ENCODE results near the gene CD36. TPM values are rescaled to one million over a fixed set of nuclear protein-coding genes. Genes with fewer than 3 reads are reported as not detected.

The CD36 gene
- total and polyA plus RNA-seq, 2 experiments from 2014 or later: 0.53 TPM; not detected in 1

GRCh38 chr7:80596933-80597517 lies 41.4 kb upstream of the CD36 start:
- no peaks in the 10 kb centered on the region for H4K20me1 ChIP-seq (ENCODE audit: insufficient read depth)
- TF ChIP-seq EZH2 (IDR thresholded peaks at IDR 0.05; ENCODE audit: insufficient read depth, poor library complexity, severe bottlenecking) (no peak), EZH2phosphoT487 (IDR thresholded peaks at IDR 0.05; ENCODE audit: insufficient read depth, low read depth) (no peak)

GRCh38 chr7:80597875-80598274 lies 40.6 kb upstream of the CD36 start:
- H3K9me3 ChIP-seq (ENCODE audit: low read depth): no peaks in the 10 kb centered on the region
- peaks cover 7% of the 10 kb centered on the region for H3K4me1 ChIP-seq (ENCODE audit: insufficient read depth)
- TF ChIP-seq EZH2phosphoT487 (IDR thresholded peaks at IDR 0.05; ENCODE audit: insufficient read depth, low read depth): no peak
- no peak for TF ChIP-seq EZH2 (IDR thresholded peaks at IDR 0.05; ENCODE audit: insufficient read depth, poor library complexity, severe bottlenecking)
- no peak overlapping the region for H3K4me3 ChIP-seq
- no peak overlapping the region for H3K9ac ChIP-seq
- H3F3A ChIP-seq (ENCODE audit: insufficient read depth): no peaks in the 10 kb centered on the region
- no peaks in the 10 kb centered on the region for H4K20me1 ChIP-seq (ENCODE audit: insufficient read depth)
- H3K27me3 ChIP-seq (replicated peaks; ENCODE audit: insufficient read depth): no peaks in the 10 kb centered on the region
- H3K9me2 ChIP-seq (ENCODE audit: insufficient read depth): no peaks in the 10 kb centered on the region
- no peak for DNase-seq
- no peak overlapping the region for H3K4me2 ChIP-seq (ENCODE audit: unreplicated experiment)
- no peak overlapping the region for H2AFZ ChIP-seq
- H3K79me2 ChIP-seq (ENCODE audit: insufficient read depth): no peaks in the 10 kb centered on the region
- in situ Hi-C loops (cut with MboI): no loop called here
- H3K36me3 ChIP-seq (ENCODE audit: low read depth): no peaks in the 10 kb centered on the region
- no peak overlapping the region for H3K27ac ChIP-seq

More at GRCh38 chr7:80596933-80597517, 41.4 kb upstream of the CD36 start:
- Histone ChIP-seq H3K4me2 (ENCODE audit: unreplicated experiment) (no peak overlapping the region), H3K4me1 (ENCODE audit: insufficient read depth) (peaks cover 7% of the 10 kb centered on the region), H3K9me2 (ENCODE audit: insufficient read depth) (no peaks in the 10 kb centered on the region), H3K9ac (no peak overlapping the region), H3K27me3 (replicated peaks; ENCODE audit: insufficient read depth) (no peaks in the 10 kb centered on the region), H3K27ac (no peak overlapping the region), H3K4me3 (no peak overlapping the region), H3K79me2 (ENCODE audit: insufficient read depth) (no peaks in the 10 kb centered on the region), H3K9me3 (ENCODE audit: low read depth) (no peaks in the 10 kb centered on the region), H2AFZ (no peak overlapping the region), H3F3A (ENCODE audit: insufficient read depth) (no peaks in the 10 kb centered on the region), H3K36me3 (ENCODE audit: low read depth) (no peaks in the 10 kb centered on the region)
- in situ Hi-C loops (cut with MboI): no loop called here
- WGBS, 2 experiments (ENCODE audit: low coverage in 1 of 2, low lambda C conversion rate in 2 of 2, missing lambda C conversion rate in 2 of 2): 26 to 28% methylated on average over 4 of the region's 4 CpGs
- no peak for DNase-seq

- no peak for DNase-seq
- no peaks in the 10 kb centered on the region for H3K9me3 ChIP-seq (ENCODE audit: low read depth)
Measured at GRCh38 chr7:80600046-80600445, 38.4 kb upstream of the CD36 start.

GRCh38 chr7:80601999-80602398 lies 36.4 kb upstream of the CD36 start:
- no peaks in the 10 kb centered on the region for H4K20me1 ChIP-seq (ENCODE audit: insufficient read depth)
- DNase-seq: no peak
- H3K4me1 ChIP-seq (ENCODE audit: insufficient read depth): no peaks in the 10 kb centered on the region
- H3K9ac ChIP-seq: no peak overlapping the region
- H3K9me3 ChIP-seq (ENCODE audit: low read depth): no peaks in the 10 kb centered on the region
- H3K4me3 ChIP-seq: no peak overlapping the region
- TF ChIP-seq EZH2 (IDR thresholded peaks at IDR 0.05; ENCODE audit: insufficient read depth, poor library complexity, severe bottlenecking) (no peak), EZH2phosphoT487 (IDR thresholded peaks at IDR 0.05; ENCODE audit: insufficient read depth, low read depth) (no peak)
- H3K9me2 ChIP-seq (ENCODE audit: insufficient read depth): no peaks in the 10 kb centered on the region
- H3K27me3 ChIP-seq (replicated peaks; ENCODE audit: insufficient read depth): no peaks in the 10 kb centered on the region
- no peaks in the 10 kb centered on the region for H3K36me3 ChIP-seq (ENCODE audit: low read depth)
- no peak overlapping the region for H3K27ac ChIP-seq
- 0 out of 2 replicates have a peak overlapping the region, but pooled peaks have one; percentile 14 for H2AFZ ChIP-seq
- no peak overlapping the region for H3K4me2 ChIP-seq (ENCODE audit: unreplicated experiment)
- H3F3A ChIP-seq (ENCODE audit: insufficient read depth): no peaks in the 10 kb centered on the region
- in situ Hi-C loops (cut with MboI): no loop called here
- WGBS, 2 experiments (ENCODE audit: low coverage in 1 of 2, low lambda C conversion rate in 2 of 2, missing lambda C conversion rate in 2 of 2): 61 to 68% methylated on average over 4 of the region's 4 CpGs
- H3K79me2 ChIP-seq (ENCODE audit: insufficient read depth): no peaks in the 10 kb centered on the region

More at GRCh38 chr7:80600046-80600445, 38.4 kb upstream of the CD36 start:
- no peak overlapping the region for H3K4me3 ChIP-seq
- H3K4me2 ChIP-seq (ENCODE audit: unreplicated experiment): no peak overlapping the region
- no peaks in the 10 kb centered on the region for H3K4me1 ChIP-seq (ENCODE audit: insufficient read depth)
- no peaks in the 10 kb centered on the region for H4K20me1 ChIP-seq (ENCODE audit: insufficient read depth)
- H3K27ac ChIP-seq: no peak overlapping the region
- H3K36me3 ChIP-seq (ENCODE audit: low read depth): no peaks in the 10 kb centered on the region
- 68 to 80% methylated on average over 2 of the region's 2 CpGs for WGBS, 2 experiments (ENCODE audit: low coverage in 1 of 2, low lambda C conversion rate in 2 of 2, missing lambda C conversion rate in 2 of 2)
- in situ Hi-C loops (cut with MboI): no loop called here
- no peak overlapping the region for H3K9ac ChIP-seq
- no peaks in the 10 kb centered on the region for H3K79me2 ChIP-seq (ENCODE audit: insufficient read depth)
- no peaks in the 10 kb centered on the region for H3F3A ChIP-seq (ENCODE audit: insufficient read depth)
- TF ChIP-seq EZH2 (IDR thresholded peaks at IDR 0.05; ENCODE audit: insufficient read depth, poor library complexity, severe bottlenecking) (no peak), EZH2phosphoT487 (IDR thresholded peaks at IDR 0.05; ENCODE audit: insufficient read depth, low read depth) (no peak)
- H3K9me2 ChIP-seq (ENCODE audit: insufficient read depth): no peaks in the 10 kb centered on the region
- H3K27me3 ChIP-seq (replicated peaks; ENCODE audit: insufficient read depth): no peaks in the 10 kb centered on the region
- H2AFZ ChIP-seq: no peak overlapping the region

GRCh38 chr7:80603940-80604339 lies 34.5 kb upstream of the CD36 start:
- in situ Hi-C loops (cut with MboI): no loop called here
- WGBS, 2 experiments (ENCODE audit: low coverage in 1 of 2, low lambda C conversion rate in 2 of 2, missing lambda C conversion rate in 2 of 2): 97 to 98% methylated on average over 2 of the region's 2 CpGs
- H3K9me2 ChIP-seq (ENCODE audit: insufficient read depth): no peaks in the 10 kb centered on the region
- no peaks in the 10 kb centered on the region for H4K20me1 ChIP-seq (ENCODE audit: insufficient read depth)
- no peaks in the 10 kb centered on the region for H3F3A ChIP-seq (ENCODE audit: insufficient read depth)
- H3K4me2 ChIP-seq (ENCODE audit: unreplicated experiment): no peak overlapping the region
- H3K79me2 ChIP-seq (ENCODE audit: insufficient read depth): no peaks in the 10 kb centered on the region
- no peak for DNase-seq
- H3K4me3 ChIP-seq: no peak overlapping the region
- no peaks in the 10 kb centered on the region for H3K4me1 ChIP-seq (ENCODE audit: insufficient read depth)
- no peak overlapping the region for H3K27ac ChIP-seq
- H3K27me3 ChIP-seq (replicated peaks; ENCODE audit: insufficient read depth): no peaks in the 10 kb centered on the region
- no peak overlapping the region for H2AFZ ChIP-seq
- no peak overlapping the region for H3K9ac ChIP-seq
- H3K36me3 ChIP-seq (ENCODE audit: low read depth): no peaks in the 10 kb centered on the region
- no peaks in the 10 kb centered on the region for H3K9me3 ChIP-seq (ENCODE audit: low read depth)
- TF ChIP-seq EZH2phosphoT487 (IDR thresholded peaks at IDR 0.05; ENCODE audit: insufficient read depth, low read depth) (no peak), EZH2 (IDR thresholded peaks at IDR 0.05; ENCODE audit: insufficient read depth, poor library complexity, severe bottlenecking) (no peak)

Data from GM23248 (cell line).